ENCODE results near the gene FAM228B. TPM values are rescaled to one million over a fixed set of nuclear protein-coding genes. Genes with fewer than 3 reads are reported as not detected.

Gene FAM228B
- total RNA-seq, 4 donors from 2014 or later: 3.0 to 6.7 (median 4.3) TPM

- TF ChIP-seq POLR2A (IDR thresholded peaks at IDR 0.05) (no peak), CTCF (IDR thresholded peaks at IDR 0.05 in 4 of 5, conservative IDR thresholded peaks at IDR 0.05 in 1 of 5) (no peak)
- Histone ChIP-seq H3K4me1 (no peaks in the 10 kb centered on the region), H3K27me3 (no peaks in the 10 kb centered on the region), H3K9me3 (no peaks in the 10 kb centered on the region), H3K27ac (no peak overlapping the region), H3K4me3 (no peak overlapping the region), H3K36me3 (no peaks in the 10 kb centered on the region)
- ATAC-seq (no peak), DNase-seq (no peak)
- in situ Hi-C loops (cut with MboI; ENCODE audit: low sequenced_read_pairs in 4 of 4) (no loop called here), intact Hi-C loops (cut with DNase I; ENCODE audit: low total_unique reads) (no loop called here)
Measured at GRCh38 chr2:24176326-24176725, 53.1 kb downstream of the FAM228B start.

- no peaks in the 10 kb centered on the region for H3K4me1 ChIP-seq
- no peak overlapping the region for H3K27ac ChIP-seq
- H3K36me3 ChIP-seq: no peaks in the 10 kb centered on the region
- no peaks in the 10 kb centered on the region for H3K27me3 ChIP-seq
- in situ Hi-C loops (cut with MboI; ENCODE audit: low sequenced_read_pairs in 4 of 4) (no loop called here), intact Hi-C loops (cut with DNase I; ENCODE audit: low total_unique reads) (no loop called here)
- ATAC-seq (no peak), DNase-seq (no peak)
- TF ChIP-seq CTCF (IDR thresholded peaks at IDR 0.05 in 4 of 5, conservative IDR thresholded peaks at IDR 0.05 in 1 of 5) (no peak), POLR2A (IDR thresholded peaks at IDR 0.05) (no peak)
- no peak overlapping the region for H3K4me3 ChIP-seq
- no peaks in the 10 kb centered on the region for H3K9me3 ChIP-seq
Measured at GRCh38 chr2:24179683-24180082, 56.4 kb downstream of the FAM228B start.

- DNase-seq (no peak), ATAC-seq (no peak)
- Histone ChIP-seq H3K4me3 (no peak overlapping the region), H3K27me3 (no peaks in the 10 kb centered on the region), H3K27ac (no peak overlapping the region), H3K4me1 (no peaks in the 10 kb centered on the region), H3K9me3 (no peaks in the 10 kb centered on the region), H3K36me3 (no peaks in the 10 kb centered on the region)
- intact Hi-C loops (cut with DNase I; ENCODE audit: low total_unique reads): no loop called here
- no peak for TF ChIP-seq CTCF (IDR thresholded peaks at IDR 0.05 in 4 of 5, conservative IDR thresholded peaks at IDR 0.05 in 1 of 5)
- no peak for TF ChIP-seq POLR2A (IDR thresholded peaks at IDR 0.05)
- in situ Hi-C loops (cut with MboI; ENCODE audit: low sequenced_read_pairs in 4 of 4): no loop called here
Measured at GRCh38 chr2:24181849-24182248, 58.6 kb downstream of the FAM228B start.

GRCh38 chr2:24182507-24182906, 59.2 kb downstream of the FAM228B start:
- H3K27ac ChIP-seq: no peak overlapping the region
- DNase-seq: no peak
- H3K9me3 ChIP-seq: no peaks in the 10 kb centered on the region
- TF ChIP-seq CTCF (IDR thresholded peaks at IDR 0.05 in 4 of 5, conservative IDR thresholded peaks at IDR 0.05 in 1 of 5): no peak
- TF ChIP-seq POLR2A (IDR thresholded peaks at IDR 0.05): no peak
- no peak for ATAC-seq
- intact Hi-C loops (cut with DNase I; ENCODE audit: low total_unique reads) (no loop called here), in situ Hi-C loops (cut with MboI; ENCODE audit: low sequenced_read_pairs in 4 of 4) (no loop called here)
- no peak overlapping the region for H3K4me3 ChIP-seq
- H3K4me1 ChIP-seq: no peaks in the 10 kb centered on the region
- no peaks in the 10 kb centered on the region for H3K27me3 ChIP-seq
- no peaks in the 10 kb centered on the region for H3K36me3 ChIP-seq

GRCh38 chr2:24183366-24184069, 60.2 kb downstream of the FAM228B start:
- no peak for TF ChIP-seq CTCF (IDR thresholded peaks at IDR 0.05 in 4 of 5, conservative IDR thresholded peaks at IDR 0.05 in 1 of 5)
- no peak for TF ChIP-seq POLR2A (IDR thresholded peaks at IDR 0.05)
- in situ Hi-C loops (cut with MboI; ENCODE audit: low sequenced_read_pairs in 4 of 4): no loop called here
- Histone ChIP-seq H3K4me3 (no peak overlapping the region), H3K27me3 (no peaks in the 10 kb centered on the region), H3K27ac (no peak overlapping the region), H3K4me1 (no peaks in the 10 kb centered on the region), H3K9me3 (no peaks in the 10 kb centered on the region), H3K36me3 (no peaks in the 10 kb centered on the region)
- intact Hi-C loops (cut with DNase I; ENCODE audit: low total_unique reads): no loop called here
- no peak for DNase-seq
- ATAC-seq: no peak

All from gastrocnemius medialis (tissue), 4 donors.